SK-N-MC (cell line): ENCODE results near the gene UBE2O.

Experiments used
- EZH2 ChIP-seq: fragments of 200-600 bp; sonication (generic); IDR thresholded peaks from one replicate; pipeline ENCODE4 v1.6.1; 2017; ENCODE audit warnings: antibody characterized with exemption
- FOXP2 ChIP-seq: optimal IDR thresholded peaks from 2 replicates; pipeline ENCODE3; 2011; ENCODE audit warnings: mild to moderate bottlenecking, moderate library complexity; ENCODE audit not compliant: insufficient read depth; ENCODE audit errors: extremely low read length, control extremely low read depth
- POLR2AphosphoS5 ChIP-seq: IDR thresholded peaks from 2 replicates; pipeline ENCODE4 v1.6.1; 2012; ENCODE audit warnings: mild to moderate bottlenecking, low read depth, low read length, borderline replicate concordance

GRCh38 chr17:76472726-76473125, 19.8 kb upstream of the UBE2O start:
- TF ChIP-seq POLR2AphosphoS5 (no peak), EZH2 (no peak), FOXP2 (no peak)
